Astrocyte (in vitro differentiated cells and primary cell): ENCODE results near the gene C6orf136. TPM values are rescaled to one million over a fixed set of nuclear protein-coding genes. Genes with fewer than 3 reads are reported as not detected.

Experiments
- DNase-seq: peaks from one replicate; pipeline ENCODE4 v3.0.0-alpha.2; 2010; ENCODE audit warnings: low read depth
- FAIRE-seq: peaks from 2 replicates; lab custom pipeline; 2011; peaks lifted over from hg19 to GRCh38; lab: Jason Lieb, UNC
- H2AFZ ChIP-seq: 2 replicates; pipeline ENCODE4 v1.6.0; 2012; ENCODE audit warnings: low read depth, low read length, inconsistent platforms
- H3K27ac ChIP-seq: 2 replicates; pipeline ENCODE4 v1.5.1; 2011; ENCODE audit warnings: low read depth, low read length, inconsistent platforms
- H3K27me3 ChIP-seq: 2 replicates; pipeline ENCODE4 v1.6.0; 2011; ENCODE audit warnings: low read length, inconsistent platforms; ENCODE audit not compliant: insufficient read depth
- H3K36me3 ChIP-seq: 2 replicates; pipeline ENCODE4 v1.5.1; 2011; ENCODE audit warnings: low read length, inconsistent platforms; ENCODE audit not compliant: insufficient read depth
- H3K4me1 ChIP-seq: 2 replicates; pipeline ENCODE4 v1.5.1; 2011; ENCODE audit warnings: low read length, inconsistent platforms; ENCODE audit not compliant: insufficient read depth
- H3K4me2 ChIP-seq: 2 replicates; pipeline ENCODE4 v1.6.0; 2012; ENCODE audit warnings: low read length, inconsistent platforms
- H3K4me3 ChIP-seq: 2 replicates; pipeline ENCODE4 v1.5.1; 2011; ENCODE audit warnings: low read depth, mild to moderate bottlenecking, low read length, inconsistent platforms; ENCODE audit not compliant: insufficient read depth
- H3K79me2 ChIP-seq: 2 replicates; pipeline ENCODE4 v1.6.0; 2012; ENCODE audit warnings: mild to moderate bottlenecking, low read length, inconsistent platforms; ENCODE audit not compliant: insufficient read depth
- H3K9ac ChIP-seq: 2 replicates; pipeline ENCODE4 v1.6.0; 2012; ENCODE audit warnings: mild to moderate bottlenecking, low read length, inconsistent platforms
- H3K9me3 ChIP-seq: 2 replicates; pipeline ENCODE4 v1.5.1; 2012; ENCODE audit warnings: low read depth, mild to moderate bottlenecking, low read length, inconsistent platforms; ENCODE audit not compliant: insufficient read depth
- H4K20me1 ChIP-seq: 2 replicates; pipeline ENCODE4 v1.6.0; 2012; ENCODE audit warnings: low read length, inconsistent platforms; ENCODE audit not compliant: insufficient read depth
- H3K27ac Mint-ChIP-seq: one replicate; pipeline ENCODE4 v1.8.0; 2021; ENCODE audit warnings: mild to moderate bottlenecking, mixed read lengths; ENCODE audit not compliant: unreplicated experiment
- H3K27me3 Mint-ChIP-seq: one replicate; pipeline ENCODE4 v1.8.0; 2021; ENCODE audit warnings: low read depth, mixed read lengths; ENCODE audit not compliant: unreplicated experiment
- H3K36me3 Mint-ChIP-seq: one replicate; pipeline ENCODE4 v1.8.0; 2021; ENCODE audit warnings: low read depth, mixed read lengths; ENCODE audit not compliant: unreplicated experiment
- H3K4me1 Mint-ChIP-seq: one replicate; pipeline ENCODE4 v1.8.0; 2021; ENCODE audit warnings: low read depth, mixed read lengths; ENCODE audit not compliant: unreplicated experiment
- H3K4me3 Mint-ChIP-seq: one replicate; pipeline ENCODE4 v1.8.0; 2021; ENCODE audit warnings: mild to moderate bottlenecking, moderate library complexity, mixed read lengths; ENCODE audit not compliant: unreplicated experiment
- H3K9me3 Mint-ChIP-seq: one replicate; pipeline ENCODE4 v1.8.0; 2021; ENCODE audit warnings: mild to moderate bottlenecking, mixed read lengths; ENCODE audit not compliant: unreplicated experiment
- CTCF ChIP-seq: IDR thresholded peaks from 2 replicates; pipeline ENCODE4 v1.5.1; 2011; ENCODE audit warnings: low read depth, mild to moderate bottlenecking, inconsistent platforms, low read length, moderate library complexity; ENCODE audit not compliant: insufficient read depth
- EZH2 ChIP-seq: IDR thresholded peaks from 2 replicates; pipeline ENCODE4 v1.6.1; 2012; ENCODE audit warnings: mild to moderate bottlenecking, low read length, inconsistent platforms; ENCODE audit not compliant: insufficient read depth
- total RNA-seq: library from RNA; stranded (reverse); gene quantifications from 2 replicates; pipeline ENCODE4 v1.2.1, GENCODE V29; 2021

C6orf136 gene
- total RNA-seq, 1 donor from 2014 or later, result 12.7 TPM

DNA sequence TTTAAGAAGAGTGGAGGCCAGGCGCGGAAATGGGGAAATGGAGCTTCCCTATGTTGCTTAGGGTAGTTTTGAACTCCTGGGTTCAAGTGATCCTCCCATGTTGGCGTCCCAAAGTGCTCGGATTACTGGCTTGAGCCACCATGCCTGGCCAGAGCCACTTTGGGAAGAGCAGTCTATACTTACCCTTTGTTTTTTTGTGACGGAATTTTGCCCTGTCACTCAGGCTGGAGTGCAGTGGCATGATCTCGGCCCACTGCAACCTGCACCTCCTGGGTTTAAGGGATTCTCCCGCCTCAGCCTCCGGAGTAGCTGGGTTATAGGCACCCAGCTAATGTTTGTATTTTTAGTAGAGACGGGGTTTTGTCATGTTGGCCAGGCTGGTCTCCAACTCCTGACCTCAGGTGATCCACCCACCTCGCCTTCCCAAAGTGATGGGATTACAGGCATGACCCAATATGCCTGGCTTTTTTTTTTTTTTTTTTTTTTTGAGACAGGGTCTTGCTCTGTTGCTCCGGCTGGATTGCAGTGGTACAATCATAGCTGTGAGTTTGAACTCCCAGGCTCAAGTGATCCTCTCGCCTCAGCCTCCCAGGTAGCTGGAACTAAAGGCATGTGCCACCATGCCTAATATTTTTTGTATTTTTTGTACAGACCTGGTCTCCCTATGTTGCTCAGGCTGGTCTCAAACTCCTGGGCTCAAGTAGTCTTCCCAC lies 47.9 kb upstream of the C6orf136 start:
- TF ChIP-seq EZH2, result no peak
- TF ChIP-seq CTCF, result no peak
- Histone ChIP-seq H3K4me1 (no peaks in the 10 kb centered on the region), H3K27me3 (no peaks in the 10 kb centered on the region), H3K9me3 (no peaks in the 10 kb centered on the region), H3K9ac (no peak overlapping the region), H2AFZ (no peak overlapping the region), H3K36me3 (peaks cover 36% of the 10 kb centered on the region), H3K4me3 (no peak overlapping the region), H3K4me2 (no peak overlapping the region), H4K20me1 (peaks cover 54% of the 10 kb centered on the region), H3K27ac (no peak overlapping the region), H3K79me2 (peaks cover 7% of the 10 kb centered on the region)
- no peaks in the 10 kb centered on the region for H3K27me3 Mint-ChIP-seq
- no peaks in the 10 kb centered on the region for H3K9me3 Mint-ChIP-seq
- H3K27ac Mint-ChIP-seq, result no peak overlapping the region
- FAIRE-seq (no peak), DNase-seq (no peak)
- H3K36me3 Mint-ChIP-seq, result peaks cover 25% of the 10 kb centered on the region
- no peaks in the 10 kb centered on the region for H3K4me1 Mint-ChIP-seq
- H3K4me3 Mint-ChIP-seq, result no peak overlapping the region

- Mint-ChIP-seq H3K4me1 (no peaks in the 10 kb centered on the region), H3K27me3 (no peaks in the 10 kb centered on the region), H3K9me3 (no peaks in the 10 kb centered on the region), H3K27ac (no peak overlapping the region), H3K36me3 (peaks cover 23% of the 10 kb centered on the region), H3K4me3 (no peak overlapping the region)
- DNase-seq (no peak), FAIRE-seq (no peak)
- no peak for TF ChIP-seq CTCF
- TF ChIP-seq EZH2, result no peak
- Histone ChIP-seq H3K4me3 (no peak overlapping the region), H3K4me2 (no peak overlapping the region), H4K20me1 (peaks cover 56% of the 10 kb centered on the region), H3K4me1 (no peaks in the 10 kb centered on the region), H3K36me3 (peaks cover 37% of the 10 kb centered on the region), H3K27me3 (no peaks in the 10 kb centered on the region), H3K27ac (no peak overlapping the region), H3K9ac (no peak overlapping the region), H2AFZ (no peak overlapping the region), H3K9me3 (no peaks in the 10 kb centered on the region), H3K79me2 (peaks cover 7% of the 10 kb centered on the region)
Measured at GRCh38 chr6:30599625-30600324, 47.2 kb upstream of the C6orf136 start.
